Middle frontal gyrus (tissue), 1 donor: ENCODE measurements around the gene TRAPPC14.
"Not testable (repeated sequence)": the region's sequence is repeated elsewhere in the genome, so short reads cannot be mapped to it uniquely, and the experiment has no call there.

ENCODE experiments used
- DNase-seq: peaks from one replicate; pipeline ENCODE4 v3.0.0-alpha.2; 2015; ENCODE audit warnings: low spot score; ENCODE audit errors: extremely low spot score

Gene TRAPPC14

DNA sequence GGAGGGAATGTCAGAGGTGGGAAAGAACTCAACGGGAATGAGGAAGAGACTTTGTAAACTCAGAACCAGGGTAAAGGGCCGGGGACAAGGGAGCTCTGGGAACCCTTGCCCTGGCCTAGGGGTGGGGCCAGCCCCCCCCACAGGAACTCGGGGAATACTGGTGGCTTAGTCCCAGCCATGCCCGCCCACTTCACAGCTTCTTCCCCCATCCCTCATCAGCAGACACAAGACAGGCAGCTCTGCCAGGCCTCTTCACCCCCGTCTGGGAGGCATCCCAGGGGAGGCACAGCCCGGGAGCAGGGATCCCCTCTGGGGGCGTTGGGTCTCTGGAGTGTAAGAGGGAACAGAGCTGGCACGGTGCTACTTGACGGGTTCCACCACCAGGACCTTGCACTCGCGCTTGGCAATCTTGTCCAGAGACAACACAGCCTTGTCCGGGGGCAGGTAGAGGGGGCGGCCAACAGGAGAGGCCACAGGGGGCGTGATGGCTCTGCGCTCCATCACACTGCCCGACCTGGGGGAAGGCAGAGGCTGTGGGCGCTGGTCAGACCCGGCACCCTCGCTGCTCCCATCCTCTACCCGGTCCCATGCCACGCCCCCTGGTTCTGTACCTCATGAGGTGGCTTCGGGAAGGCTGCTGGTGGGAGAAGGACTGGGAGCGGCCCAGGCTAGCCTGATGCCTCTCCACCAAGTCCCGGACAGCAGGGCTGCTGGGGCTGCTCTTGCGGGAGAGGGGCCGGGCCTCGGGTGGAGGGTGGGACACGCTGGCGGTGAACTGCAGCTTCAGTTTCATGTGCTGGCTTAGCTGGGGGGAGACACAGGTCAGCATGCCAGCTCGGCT is 3.7 kb downstream of the TRAPPC14 start:
- DNase-seq, result no peak

DNA sequence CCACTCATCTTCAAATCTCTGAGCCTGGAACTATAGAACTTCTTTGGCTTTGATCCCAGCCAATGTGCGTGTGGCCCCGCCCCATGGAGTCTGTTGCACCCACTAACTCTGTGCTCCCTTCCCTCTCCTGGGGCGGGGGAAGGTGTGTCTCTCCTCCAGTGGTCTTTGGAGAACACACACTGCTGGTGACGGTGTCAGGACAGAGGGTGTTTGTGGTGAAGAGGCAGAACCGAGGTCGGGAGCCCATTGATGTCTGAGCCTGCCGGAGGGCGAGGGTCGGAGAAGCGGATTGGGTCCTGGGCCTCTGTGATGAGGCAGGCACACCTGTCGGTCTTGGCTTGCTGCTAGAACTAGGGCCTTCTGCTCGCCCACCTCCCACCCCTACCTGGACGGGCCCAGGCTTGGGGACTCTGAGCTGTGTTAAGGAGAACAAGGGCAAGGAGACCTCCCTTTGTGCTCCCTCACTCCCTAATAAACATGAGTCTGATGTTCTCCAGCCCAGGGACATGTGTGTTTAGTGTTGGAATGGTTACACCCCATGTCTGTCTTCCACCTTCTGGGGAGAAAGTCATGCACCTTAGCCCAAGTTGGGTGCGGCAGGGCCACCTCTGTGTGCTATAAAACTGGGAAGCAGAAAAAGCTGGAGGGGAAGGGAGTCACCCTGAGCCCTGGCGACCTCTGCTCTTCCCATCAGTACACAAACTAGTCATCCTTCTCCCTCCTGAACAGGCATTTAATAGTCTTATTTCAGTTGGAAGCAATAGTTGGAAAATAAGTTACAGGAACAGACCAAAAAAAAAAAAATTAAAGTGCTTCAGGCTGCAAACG is 4.6 kb downstream of the TRAPPC14 start:
- DNase-seq, result no peak

DNA sequence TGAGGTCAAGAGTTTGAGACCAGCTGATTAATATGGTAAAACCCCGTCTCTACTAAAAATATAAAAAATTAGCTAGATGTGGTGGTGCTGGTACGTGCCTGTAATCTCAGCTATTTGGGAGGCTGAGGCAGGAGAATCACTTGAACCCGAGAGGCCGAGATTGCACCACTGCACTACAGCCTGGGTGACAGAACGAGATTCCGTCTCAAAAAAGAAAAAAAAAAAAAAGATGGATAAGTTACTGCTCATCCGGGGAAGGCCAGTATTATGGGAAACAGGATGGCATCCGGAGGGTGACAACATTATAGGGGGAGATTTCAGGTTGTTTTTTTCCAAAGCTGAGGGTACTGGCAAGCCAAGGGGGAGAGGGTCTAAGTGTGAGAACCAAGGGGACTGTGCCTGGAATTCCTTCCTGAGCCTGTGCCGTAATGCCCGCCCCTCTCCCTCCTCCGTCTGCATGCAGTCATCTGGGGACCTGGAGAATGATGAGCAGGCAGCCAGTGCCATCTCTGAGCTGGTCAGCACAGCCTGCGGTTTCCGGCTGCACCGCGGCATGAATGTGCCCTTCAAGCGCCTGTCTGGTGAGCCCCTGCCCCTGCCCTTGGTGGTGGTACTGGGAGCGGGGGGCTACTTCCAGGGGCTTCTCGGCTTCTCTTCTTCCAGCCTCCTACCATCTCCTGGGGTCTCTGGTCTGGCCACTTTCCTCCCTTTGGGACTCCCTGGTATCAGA is 5.4 kb downstream of the TRAPPC14 start:
- DNase-seq, result no peak

DNA sequence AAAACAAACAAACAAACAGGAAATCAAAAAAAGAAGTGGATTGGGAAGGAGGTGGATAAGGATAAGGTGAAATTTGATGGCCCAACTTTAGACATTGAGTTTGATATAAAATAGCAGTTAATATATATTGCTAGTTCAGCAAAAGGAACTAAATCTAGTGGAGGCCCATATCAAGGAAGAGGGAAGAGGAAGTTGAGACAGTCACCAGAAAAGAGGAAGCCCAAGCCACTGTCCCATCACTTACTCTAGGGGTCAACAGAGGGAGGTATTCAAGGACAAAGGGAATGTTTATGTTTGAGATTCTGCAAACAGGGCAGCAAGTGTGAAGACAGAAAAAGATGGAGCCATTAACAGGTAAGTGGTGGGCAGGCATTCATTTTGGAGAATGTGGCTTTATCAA is 6.1 kb downstream of the TRAPPC14 start:
- DNase-seq, result no peak

DNA sequence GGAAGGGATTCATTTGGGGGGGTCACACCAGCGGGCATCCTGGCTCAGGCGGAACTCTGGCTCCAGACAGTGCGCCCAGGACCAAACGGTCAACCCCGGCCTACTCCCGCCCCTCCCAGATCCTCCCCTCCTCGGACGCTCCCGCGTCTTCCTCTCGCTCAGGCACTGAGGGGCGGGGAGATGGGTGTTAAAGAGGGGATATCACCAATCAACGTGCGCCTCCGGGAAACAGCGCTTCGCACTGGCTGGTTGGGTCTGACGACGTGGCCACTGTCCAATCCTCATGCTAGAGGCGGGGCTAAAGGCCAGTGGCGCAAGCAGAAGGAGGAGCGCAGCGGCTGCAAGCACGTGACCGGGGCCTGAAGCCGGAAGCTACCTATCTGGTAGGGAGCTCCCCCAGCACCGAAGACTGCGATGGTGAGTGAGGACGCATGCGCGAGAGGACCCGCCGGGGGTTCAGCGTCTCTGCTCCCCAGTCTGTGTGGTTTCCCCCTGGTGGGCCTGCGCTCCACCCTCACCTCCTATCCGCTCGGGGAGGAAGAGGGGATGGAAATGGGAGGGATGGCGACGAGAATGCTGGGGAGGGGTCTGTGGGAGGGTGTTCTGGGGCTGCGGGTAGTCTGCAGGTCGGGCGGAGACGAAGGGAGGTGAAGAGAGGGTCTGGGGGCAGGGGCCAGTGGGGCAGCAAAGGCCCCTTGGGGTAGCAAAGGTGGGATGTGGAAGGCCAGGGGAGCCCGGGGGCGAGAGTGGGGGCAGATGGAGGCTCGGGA is 9.8 kb downstream of the TRAPPC14 start, which contains the start of gene LAMTOR4:
Gene LAMTOR4, plus strand, starts transcription at position 360 of the 770 bp plus-strand sequence. Its CDS starts 55 bp downstream, at position 415.
- peak; percentile 98 for DNase-seq

DNA sequence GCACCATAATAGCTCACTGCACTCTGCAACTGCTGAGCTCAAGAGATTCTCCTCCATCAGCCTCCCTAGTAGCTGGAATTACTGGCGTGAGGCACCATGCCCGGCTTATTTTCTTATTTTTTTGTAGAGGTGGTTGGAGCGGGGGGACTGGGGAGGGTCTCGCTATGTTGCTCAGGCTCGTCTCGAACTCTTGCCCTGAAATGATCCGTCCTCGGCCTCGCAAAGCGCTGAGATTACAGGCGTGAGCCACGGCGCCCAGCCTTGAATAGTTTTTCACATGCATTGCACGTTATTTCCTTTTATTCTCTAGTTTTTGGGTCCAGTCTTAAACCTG is 10.3 kb downstream of the TRAPPC14 start:
- DNase-seq, result no peak

DNA sequence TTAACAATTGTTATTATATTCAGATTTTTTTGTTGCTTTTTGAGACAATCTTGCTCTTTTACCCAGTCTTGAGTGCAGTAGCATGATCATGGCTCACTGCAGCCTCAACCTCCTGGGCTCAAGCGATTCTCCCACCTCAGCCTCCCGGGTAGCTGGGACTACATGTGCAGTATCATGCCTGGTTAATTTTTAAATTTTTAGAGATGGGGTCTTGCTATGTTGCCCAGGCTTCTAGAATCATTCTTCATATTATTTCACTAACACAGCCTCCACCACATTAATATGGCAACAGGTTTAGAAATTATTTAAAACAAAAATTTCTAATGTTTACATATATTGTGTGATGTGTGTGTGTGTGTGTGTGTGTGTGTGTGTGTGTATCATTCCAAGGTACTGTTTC is 11.2 kb downstream of the TRAPPC14 start:
- no peak for DNase-seq

DNA sequence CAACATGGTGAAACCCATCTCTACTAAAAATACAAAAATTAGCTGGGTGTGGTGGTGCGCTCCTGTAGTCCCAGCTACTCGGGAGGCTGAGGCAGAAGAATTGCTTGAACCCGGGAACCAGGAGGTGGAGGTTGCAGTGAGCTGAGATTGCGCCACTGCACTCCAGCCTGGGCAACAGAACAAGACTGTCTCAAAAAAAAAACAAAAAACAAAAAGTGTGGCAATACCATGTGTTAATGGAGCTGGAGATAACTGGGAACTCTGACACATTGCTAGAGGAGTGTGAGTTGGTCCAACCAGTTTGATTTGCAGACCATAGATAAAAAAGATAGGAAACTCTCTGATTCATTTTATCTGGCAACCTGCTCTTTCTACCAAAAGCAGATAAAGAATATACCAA is 12.2 kb downstream of the TRAPPC14 start:
- not testable (repeated sequence) for DNase-seq

DNA sequence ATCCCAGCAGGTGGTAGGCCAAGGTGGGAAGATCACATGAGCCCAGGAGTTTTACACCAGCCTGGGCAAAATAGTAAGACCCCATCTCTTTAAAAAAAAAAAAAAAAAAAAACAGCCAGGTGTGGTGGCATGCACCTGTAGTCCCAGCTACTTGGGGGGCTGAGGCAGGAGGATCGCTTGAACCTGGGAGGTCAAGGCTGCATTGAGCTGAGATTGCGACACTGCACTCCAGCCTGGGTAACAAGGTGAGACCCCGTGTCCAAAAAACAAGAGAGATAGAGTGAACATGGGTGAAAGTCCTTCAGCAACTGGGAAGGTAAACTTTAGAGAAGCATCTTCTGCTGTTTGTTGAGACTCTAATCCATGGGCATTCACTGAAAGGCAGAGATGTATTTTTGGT is 16.1 kb downstream of the TRAPPC14 start:
- DNase-seq, result no peak

DNA sequence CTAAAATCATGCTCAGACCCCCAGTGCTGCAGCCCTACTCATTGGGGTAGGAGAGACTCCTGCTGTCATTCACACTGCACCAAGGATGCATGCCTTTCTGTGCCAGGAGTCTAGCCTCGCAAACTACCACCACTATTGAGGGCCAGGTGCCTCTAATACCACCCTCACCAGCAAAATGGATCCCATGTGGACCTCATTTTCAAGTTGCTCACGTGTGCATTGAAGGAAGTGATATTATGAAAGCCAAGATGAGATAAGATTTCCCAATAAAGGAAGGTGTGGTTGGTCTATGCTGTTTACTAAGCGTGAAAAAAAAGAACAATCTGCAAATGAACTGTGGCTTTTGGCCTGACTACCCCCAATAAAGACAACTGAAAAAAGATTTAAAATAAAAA is 17.0 kb downstream of the TRAPPC14 start:
- no peak for DNase-seq

DNA sequence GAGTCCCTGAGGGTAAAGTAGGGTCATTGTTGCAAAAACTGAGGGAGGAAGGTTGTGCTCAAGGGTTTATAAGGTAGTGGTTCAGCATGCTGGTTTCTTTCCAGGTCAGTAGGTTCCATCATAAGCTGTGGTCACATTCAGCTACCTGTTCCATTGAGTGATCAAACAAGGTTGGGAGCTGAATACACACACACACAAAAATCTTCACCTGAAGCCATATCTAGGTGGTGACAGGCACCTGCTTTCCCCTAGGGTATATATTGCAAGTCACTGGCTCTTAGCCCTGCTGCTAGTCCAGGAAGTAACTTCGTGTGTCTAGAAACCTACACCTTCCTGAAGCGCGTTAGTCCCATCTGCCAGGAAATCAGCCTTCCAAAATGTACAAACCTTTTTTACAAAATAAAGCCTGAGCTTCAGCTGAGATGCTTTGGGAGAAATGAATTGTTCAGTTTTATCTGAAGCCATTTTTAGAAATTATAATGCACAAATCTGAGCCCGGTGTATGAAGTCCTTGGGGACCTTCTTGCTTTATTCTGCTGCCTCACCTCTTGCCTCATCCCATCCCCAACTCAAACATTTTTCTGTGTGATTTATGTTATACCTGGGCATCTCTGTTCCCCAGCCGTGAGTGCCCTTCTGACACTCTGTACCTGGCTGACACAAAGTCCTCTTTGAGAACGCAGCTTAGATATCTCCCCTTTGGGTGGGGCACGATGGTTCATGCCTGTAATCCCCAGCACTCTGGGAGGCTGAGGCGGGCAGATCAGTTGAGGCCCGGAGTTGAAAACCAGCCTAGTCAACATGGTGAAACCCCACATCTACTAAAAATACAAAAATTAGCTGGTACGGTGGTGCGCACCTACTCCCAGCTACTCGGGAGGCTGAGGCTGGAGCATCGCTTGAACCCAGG is 20.4 kb downstream of the TRAPPC14 start:
- no peak for DNase-seq

DNA sequence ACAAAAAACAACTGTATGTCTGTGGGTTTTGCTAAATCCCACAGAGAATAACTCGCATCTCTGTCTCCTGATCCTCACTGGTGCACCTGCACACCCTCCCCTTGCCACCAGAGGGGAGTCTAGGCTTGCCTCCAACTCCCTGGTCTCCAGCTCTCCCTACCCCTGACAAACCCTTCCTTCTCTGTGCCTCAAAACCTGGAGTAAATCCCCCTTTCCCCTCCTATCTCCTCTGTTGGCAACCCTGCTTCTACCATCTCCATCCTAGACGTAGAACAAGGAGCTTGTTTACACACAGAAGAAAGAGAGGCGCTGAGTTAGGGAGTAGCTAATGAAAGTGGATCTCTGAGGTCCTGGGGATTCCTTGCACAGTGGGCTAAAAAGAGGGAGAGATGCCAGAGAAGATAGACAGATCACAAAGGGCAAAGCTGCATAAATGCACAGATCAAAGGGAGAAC is 25.8 kb downstream of the TRAPPC14 start:
- DNase-seq, result no peak

DNA sequence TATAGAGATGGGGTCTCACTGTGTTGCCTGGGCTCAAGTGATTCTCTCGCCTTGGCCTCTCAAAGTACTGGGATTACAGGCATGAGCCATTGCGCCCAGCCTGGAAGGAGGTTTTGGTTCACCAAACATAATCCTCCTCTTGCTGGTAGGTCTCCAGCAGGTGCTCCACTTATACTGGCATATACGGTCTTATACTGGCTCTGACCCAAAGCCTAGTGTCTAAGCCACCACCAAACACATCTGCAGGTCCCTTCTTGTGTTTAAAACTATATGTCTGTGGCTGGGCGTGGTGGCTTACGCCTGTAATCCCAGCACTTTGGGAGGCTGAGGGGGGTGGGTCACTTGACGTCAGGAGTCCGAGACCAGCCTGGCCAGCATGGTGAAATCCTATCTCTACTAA is 26.4 kb downstream of the TRAPPC14 start:
- DNase-seq, result no peak

DNA sequence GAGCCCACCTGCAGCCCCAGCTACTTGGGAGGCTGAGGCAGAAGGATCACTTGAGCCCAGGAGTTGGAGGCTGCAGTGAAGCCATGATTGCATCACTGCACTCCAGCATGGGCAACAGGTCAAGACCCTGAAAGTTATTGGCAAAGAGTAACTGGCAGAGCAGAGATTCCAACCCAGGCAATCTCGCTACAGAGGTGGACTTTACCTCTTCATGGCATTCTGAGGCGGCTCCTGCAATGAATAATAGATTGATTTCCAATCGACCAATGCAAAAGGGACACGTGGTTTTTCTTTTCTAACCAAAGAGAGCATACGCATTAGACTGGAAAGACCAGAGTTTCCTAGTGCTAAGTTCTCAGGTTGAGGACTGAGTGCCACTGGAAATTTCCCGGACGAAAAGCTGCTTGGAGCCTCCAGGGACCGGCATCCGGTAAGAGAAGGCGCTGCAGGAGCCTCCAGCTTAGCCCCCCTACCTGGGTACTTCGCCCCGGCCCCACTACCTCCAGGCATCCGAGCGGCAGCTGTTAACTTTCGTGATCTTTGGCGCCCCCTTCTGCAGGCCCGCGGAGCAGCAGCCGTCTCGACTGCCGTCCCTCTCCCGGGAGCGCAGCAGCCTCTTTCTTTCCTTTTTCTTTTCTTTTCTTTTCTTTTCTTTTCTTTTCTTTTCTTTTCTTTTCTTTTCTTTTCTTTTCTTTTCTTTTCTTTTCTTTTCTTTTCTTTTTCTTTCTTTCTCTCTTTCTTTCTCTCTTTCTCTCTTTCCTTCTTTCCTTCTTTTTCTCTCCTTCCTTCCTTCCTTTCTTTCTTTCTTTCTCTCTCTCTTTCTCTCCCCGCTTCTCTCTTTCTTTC is 27.7 kb downstream of the TRAPPC14 start:
- DNase-seq, result no peak

DNA sequence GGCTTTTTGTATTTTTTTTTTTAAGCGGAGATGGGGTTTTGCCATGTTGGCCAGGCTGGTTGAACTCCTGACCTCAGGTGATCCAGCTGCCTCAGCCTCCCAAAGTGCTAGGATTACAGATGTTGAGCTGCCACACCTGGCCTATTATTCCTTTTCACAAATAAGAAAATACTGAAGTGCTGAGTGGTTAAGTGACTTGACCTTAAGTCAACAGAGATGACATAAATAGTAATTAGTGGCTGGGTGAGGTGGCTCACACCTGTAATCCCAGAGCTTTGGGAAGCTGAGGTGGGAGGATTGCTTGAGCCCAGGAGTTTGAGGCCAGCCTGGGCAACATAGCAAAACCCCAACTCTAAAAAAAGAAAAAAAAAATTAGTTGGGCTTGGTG is 28.3 kb downstream of the TRAPPC14 start:
- not testable (repeated sequence) for DNase-seq

DNA sequence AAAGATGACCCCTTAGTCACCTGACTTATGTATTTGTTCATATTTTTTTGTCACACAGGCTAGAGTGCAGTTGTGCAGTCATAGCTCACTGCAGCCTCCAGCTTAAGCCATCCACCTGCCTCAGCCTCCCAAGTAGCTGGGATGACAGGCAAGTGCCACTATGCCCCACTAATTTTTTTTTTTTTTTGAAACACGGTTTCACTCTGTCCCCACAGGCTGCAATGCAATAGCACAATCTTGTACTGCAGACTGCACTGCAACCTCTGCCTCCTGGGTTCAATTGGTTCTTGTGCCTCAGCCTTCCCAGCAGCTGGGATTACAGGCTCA is 29.9 kb downstream of the TRAPPC14 start:
- DNase-seq, result no peak

DNA sequence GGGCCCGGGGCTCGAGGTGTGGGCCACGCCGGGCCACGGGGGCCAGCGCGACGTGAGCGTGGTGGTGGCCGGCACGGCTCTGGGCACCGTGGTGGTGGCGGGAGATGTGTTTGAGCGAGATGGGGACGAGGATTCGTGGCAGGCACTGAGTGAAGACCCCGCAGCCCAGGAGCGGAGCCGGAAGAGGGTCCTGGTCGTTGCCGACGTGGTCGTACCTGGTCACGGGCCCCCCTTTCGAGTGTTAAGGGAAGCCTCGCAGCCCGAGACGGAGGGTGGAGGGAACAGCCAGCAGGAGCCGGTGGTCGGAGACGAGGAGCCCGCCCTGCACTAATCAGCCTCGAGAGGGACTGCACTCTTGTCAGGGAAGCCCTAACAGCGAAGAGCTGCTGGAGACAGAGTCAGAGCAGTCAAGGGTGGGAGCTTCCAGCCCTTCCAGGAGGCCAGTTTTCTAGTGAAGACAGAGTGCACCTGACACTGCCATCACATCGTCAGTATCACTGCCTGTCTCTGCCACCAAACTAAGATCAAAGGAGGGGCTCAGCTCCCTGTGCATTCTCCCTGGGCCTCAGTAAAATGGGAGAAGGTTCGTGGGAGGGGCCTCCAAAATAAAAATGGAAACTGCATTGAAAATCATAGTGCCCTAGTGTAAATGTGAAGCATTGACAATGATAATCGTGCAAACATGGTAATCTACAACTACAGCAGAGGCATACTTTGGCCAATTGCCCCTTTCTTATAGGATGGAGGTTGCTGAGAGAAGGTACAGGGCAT is 30.5 kb downstream of the TRAPPC14 start:
- no peak for DNase-seq
